Middle frontal gyrus (tissue), 1 donor: ENCODE measurements around the gene WDFY1.
A peak's percentile ranks its signal among the peaks of the same experiment; 100 is the strongest.
"Not testable (repeated sequence)": the region's sequence is repeated elsewhere in the genome, so short reads cannot be mapped to it uniquely, and the experiment has no call there.

Source experiments
- DNase-seq: peaks from one replicate; pipeline ENCODE4 v3.0.0-alpha.2; 2015; ENCODE audit warnings: low spot score; ENCODE audit errors: extremely low spot score

The WDFY1 gene

GRCh38 chr2:223897669-223898330, 47.3 kb downstream of the WDFY1 start:
- DNase-seq = no peak

GRCh38 chr2:223896833-223897311, 48.3 kb downstream of the WDFY1 start:
- DNase-seq = no peak

- DNase-seq = no peak
Observed at GRCh38 chr2:223894968-223895367, 50.2 kb downstream of the WDFY1 start.

- no peak for DNase-seq
Observed at GRCh38 chr2:223894009-223894408, 51.1 kb downstream of the WDFY1 start.

- DNase-seq = no peak
Observed at GRCh38 chr2:223890721-223891120, 54.4 kb downstream of the WDFY1 start.

- no peak for DNase-seq
Observed at GRCh38 chr2:223889229-223889628, 55.9 kb downstream of the WDFY1 start.

- DNase-seq = no peak
Observed at GRCh38 chr2:223888251-223888650, 56.9 kb downstream of the WDFY1 start.

GRCh38 chr2:223887127-223887526, 58.0 kb downstream of the WDFY1 start:
- no peak for DNase-seq

GRCh38 chr2:223886726-223887125, 58.4 kb downstream of the WDFY1 start:
- no peak for DNase-seq

GRCh38 chr2:223884399-223884798, 60.7 kb downstream of the WDFY1 start:
- no peak for DNase-seq

GRCh38 chr2:223882715-223883114, 62.4 kb downstream of the WDFY1 start:
- no peak for DNase-seq

- DNase-seq = peak; percentile 3
Observed at GRCh38 chr2:223880796-223881195, 64.3 kb downstream of the WDFY1 start.

- no peak for DNase-seq
Observed at GRCh38 chr2:223877721-223878410, 67.3 kb downstream of the WDFY1 start.

GRCh38 chr2:223873672-223874071, 71.5 kb downstream of the WDFY1 start:
- DNase-seq = no peak

GRCh38 chr2:223872772-223873171, 72.4 kb downstream of the WDFY1 start:
- DNase-seq = not testable (repeated sequence)

GRCh38 chr2:223871661-223872060, 73.5 kb downstream of the WDFY1 start:
- DNase-seq = not testable (repeated sequence)

- DNase-seq = no peak
Observed at GRCh38 chr2:223870840-223871611, 74.1 kb downstream of the WDFY1 start.

GRCh38 chr2:223868005-223868404, 77.1 kb downstream of the WDFY1 start:
- no peak for DNase-seq

GRCh38 chr2:223865907-223866508, 79.1 kb downstream of the WDFY1 start:
- DNase-seq = no peak

- no peak for DNase-seq
Observed at GRCh38 chr2:223865124-223865523, 80.0 kb downstream of the WDFY1 start.

- no peak for DNase-seq
Observed at GRCh38 chr2:223863491-223863890, 81.6 kb downstream of the WDFY1 start.
